GM12801 (cell line): ENCODE measurements around the gene PRMT5.

Experiments used
- TF ChIP-seq, protein P1 (sequence below): IDR thresholded peaks from one replicate; pipeline ENCODE4 v1.5.1; 2011; ENCODE audit warnings: control low read depth; ENCODE audit not compliant: insufficient read length; ENCODE audit errors: extremely low read depth

PRMT5 gene

DNA sequence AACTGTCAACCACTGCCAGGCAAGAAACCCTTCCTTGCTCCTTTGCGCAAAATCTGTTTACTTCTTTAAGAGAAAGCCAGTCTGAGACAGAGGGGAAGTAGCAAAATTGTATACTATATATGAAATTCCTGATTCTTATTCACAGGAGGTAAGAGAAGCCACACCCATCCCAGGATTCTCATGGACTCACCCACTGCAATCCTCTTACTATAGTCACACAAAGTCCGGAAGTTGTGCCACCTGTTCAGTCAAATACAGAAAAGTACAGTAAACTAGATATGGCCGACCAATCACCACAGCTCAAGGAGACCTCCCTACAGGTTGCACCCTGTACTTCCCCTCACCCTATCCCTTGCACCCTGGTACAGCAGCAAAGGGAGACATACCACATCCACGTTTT is 2.9 kb downstream of the PRMT5 start:
- TF ChIP-seq, protein P1, sequence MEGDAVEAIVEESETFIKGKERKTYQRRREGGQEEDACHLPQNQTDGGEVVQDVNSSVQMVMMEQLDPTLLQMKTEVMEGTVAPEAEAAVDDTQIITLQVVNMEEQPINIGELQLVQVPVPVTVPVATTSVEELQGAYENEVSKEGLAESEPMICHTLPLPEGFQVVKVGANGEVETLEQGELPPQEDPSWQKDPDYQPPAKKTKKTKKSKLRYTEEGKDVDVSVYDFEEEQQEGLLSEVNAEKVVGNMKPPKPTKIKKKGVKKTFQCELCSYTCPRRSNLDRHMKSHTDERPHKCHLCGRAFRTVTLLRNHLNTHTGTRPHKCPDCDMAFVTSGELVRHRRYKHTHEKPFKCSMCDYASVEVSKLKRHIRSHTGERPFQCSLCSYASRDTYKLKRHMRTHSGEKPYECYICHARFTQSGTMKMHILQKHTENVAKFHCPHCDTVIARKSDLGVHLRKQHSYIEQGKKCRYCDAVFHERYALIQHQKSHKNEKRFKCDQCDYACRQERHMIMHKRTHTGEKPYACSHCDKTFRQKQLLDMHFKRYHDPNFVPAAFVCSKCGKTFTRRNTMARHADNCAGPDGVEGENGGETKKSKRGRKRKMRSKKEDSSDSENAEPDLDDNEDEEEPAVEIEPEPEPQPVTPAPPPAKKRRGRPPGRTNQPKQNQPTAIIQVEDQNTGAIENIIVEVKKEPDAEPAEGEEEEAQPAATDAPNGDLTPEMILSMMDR: no peak

DNA sequence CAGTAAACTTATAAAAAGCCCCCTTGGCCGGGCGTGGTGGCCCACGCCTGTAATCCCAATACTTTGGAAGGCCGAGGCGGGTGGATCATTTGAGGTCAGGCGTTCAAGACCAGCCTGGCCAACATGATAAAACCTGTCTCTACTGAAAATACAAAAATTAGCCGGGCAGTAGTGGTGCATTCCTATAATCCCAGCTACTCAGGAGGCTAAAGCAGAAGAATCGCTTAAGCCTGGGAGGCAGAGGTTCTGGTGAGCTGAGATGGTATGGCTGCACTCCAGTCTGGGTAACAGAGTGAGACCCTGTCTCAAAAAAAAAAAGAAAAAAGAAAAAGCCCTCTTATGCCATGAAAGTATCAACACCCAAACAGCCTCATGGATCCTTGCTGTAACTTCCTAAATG is 3.7 kb downstream of the PRMT5 start:
- TF ChIP-seq, protein P1: no peak

DNA sequence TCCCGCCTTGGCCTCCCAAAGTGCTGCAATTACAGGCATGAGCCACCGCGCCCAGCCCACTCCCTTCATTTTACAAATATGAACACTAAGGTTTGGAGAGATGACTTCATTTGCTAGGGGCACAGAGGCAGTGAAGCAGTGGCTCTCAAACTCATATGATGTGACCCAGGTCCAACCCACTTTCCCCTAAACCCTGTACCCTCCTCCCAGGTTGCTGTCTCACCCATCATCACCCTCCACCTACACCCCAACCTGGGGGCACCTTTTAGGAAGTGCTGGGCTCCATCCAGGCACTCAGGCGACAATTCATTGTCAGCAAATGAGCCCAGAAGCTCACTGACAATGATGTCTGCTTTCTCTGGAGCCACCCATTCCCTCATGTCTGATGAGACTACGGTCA is 5.4 kb downstream of the PRMT5 start:
- TF ChIP-seq, protein P1: no peak

DNA sequence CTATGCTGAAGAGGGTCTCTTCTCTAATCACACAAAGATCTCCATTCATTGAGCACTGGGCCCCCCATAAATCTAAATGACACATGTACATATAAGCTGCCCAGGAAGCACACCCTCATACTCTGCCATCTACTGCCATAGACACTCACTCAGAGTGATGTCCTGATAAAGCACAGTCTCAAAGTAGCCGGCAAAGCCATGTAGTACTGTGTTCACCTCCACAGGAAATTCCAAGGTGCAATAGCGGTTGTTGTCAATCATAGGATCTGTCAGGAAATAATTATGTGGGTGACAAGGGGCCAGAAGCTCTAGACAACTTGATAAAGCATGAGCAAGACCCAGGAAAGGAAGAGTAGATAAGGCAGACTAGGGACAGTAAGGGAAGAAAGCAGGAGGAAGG is 6.9 kb downstream of the PRMT5 start:
- TF ChIP-seq, protein P1: no peak

DNA sequence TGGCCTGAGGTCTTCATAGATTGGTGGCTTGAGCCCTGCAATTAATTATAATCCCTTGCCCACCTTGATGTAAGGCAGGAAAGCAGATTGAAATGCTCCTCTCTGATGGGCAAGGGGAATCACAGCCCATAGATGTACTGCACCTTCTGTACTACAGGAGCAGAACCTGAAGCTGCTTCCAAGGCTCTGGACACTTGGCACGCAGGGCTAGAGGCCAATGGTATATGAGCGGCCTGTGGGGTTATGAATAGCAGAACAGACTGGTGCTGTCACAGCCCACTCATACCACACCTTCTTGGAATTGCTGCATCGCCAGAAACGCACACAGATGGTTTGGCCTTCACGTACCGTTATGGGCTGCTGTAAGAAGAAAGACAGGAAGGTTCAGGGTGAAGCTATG is 8.5 kb downstream of the PRMT5 start:
- TF ChIP-seq, protein P1: no peak

DNA sequence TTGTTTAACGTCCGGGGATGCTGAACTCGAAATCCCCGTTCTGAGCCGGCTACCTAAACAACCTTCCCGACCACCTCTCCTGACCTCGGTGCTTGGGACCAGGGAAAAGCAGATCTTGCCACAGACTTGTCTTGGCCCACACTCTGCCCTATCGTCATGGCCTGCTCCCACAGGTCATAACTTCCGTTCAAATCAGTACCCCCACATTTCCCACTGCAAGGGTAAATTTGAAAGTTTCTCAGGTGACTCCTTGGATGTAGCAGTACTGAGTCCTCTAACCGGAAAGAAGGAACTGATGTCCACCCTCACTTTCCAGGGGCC is 9.6 kb downstream of the PRMT5 start:
- TF ChIP-seq, protein P1: no peak

DNA sequence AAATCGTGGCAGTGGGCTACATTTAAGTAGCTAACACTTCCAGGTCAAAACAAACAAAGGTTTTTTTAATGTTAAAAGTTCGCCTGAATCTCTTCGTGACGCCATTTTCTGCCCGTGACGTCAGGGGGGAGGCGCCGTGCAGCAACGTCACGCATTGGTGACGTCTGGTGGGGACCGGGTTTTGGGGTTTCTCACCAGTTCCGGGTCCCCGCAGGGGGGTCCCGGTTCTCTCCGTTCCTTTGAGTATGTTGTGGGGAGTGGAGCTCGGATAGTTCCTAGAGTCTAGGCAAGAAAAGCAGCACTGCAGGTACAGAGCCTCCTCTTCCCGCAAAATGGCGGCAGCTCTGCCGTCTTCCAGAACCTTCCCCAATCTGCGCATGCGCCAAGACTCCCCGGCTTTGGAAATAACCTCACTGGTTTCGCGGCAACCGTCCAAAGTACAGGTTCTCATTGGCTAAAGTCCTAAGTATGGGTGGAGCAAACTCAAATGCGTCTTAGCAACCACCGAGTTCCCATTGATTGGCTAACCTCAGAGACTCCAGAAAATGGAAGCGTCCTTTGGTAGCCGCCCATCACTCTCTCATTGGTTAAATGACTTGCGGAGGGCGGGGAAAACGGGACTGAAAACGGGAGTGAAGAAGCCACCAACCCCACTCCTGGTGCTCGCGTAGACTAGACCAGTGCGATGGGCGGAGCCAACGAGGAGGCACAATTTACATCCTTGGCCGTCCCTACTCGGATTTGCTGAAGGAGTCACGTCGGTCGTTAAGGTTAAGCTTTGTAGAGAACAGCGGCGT is 10.2 kb downstream of the PRMT5 start, which contains the start of gene RBM23:
TSS of gene RBM23 (minus strand) at position 346 of the 797 bp plus-strand sequence.
- TF ChIP-seq, protein P1: no peak
